Measurements from ENCODE around the gene SWSAP1. TPM values are rescaled to one million over a fixed set of nuclear protein-coding genes. Genes with fewer than 3 reads are reported as not detected.

The SWSAP1 gene
- total and polyA plus RNA-seq, 12 donors = 0.53 to 3.1 (median 1.7) TPM

- peaks cover 0 to 8% (median 0%) of the 10 kb centered on the region in 9 donors for H3K36me3 ChIP-seq
- H3K4me3 ChIP-seq = peak overlapping the region; percentile 41 to 63 (median 56)
- intact Hi-C loops (cut with DNase I) = loop anchor here in 8 of 10 donors (5.0 to 10.0 kb wide), 6 partner anchors 39 to 99 kb away; partner anchors contain the start of genes ODAD3 (in 6 of the 8), PRKCSH (in 6 of the 8), ELAVL3 (in 1 of the 8) and TSPAN16 (in 1 of the 8)
- 1 to 2% methylated on average over 65 of the region's 65 CpGs for WGBS, 2 donors
- H3K9me3 ChIP-seq = no peaks in the 10 kb centered on the region
- peak overlapping the region in 2 of 10 donors; percentile 46 to 67 for H3K27ac ChIP-seq
- DNase-seq = peak; percentile 45 to 58
- peak; percentile 37 to 80 (median 64) for TF ChIP-seq CTCF (IDR thresholded peaks at IDR 0.05)
- peaks cover 17 to 58% (median 35%) of the 10 kb centered on the region in 9 donors for H3K4me1 ChIP-seq
- peaks cover 0 to 24% (median 9%) of the 10 kb centered on the region in 7 donors for H3K27me3 ChIP-seq
- ATAC-seq = peak in 3 of 8 donors; percentile 4 to 25 (median 18)
Observed at GRCh38 chr19:11382898-11383705, 8.6 kb downstream of the SWSAP1 start.

- no peak for TF ChIP-seq CTCF (IDR thresholded peaks at IDR 0.05)
- DNase-seq = no peak
- peak overlapping the region in 6 of 10 donors; percentile 43 to 69 (median 61) for H3K27ac ChIP-seq
- WGBS, 2 donors = 2% methylated on average over 9 of the region's 9 CpGs
- H3K27me3 ChIP-seq = peaks cover 0 to 24% (median 9%) of the 10 kb centered on the region in 7 donors
- peaks cover 17 to 53% (median 35%) of the 10 kb centered on the region in 9 donors for H3K4me1 ChIP-seq
- H3K36me3 ChIP-seq = peaks cover 0 to 2% (median 0%) of the 10 kb centered on the region in 9 donors
- peak in 1 of 8 donors; percentile 9 for ATAC-seq
- H3K9me3 ChIP-seq = no peaks in the 10 kb centered on the region
- intact Hi-C loops (cut with DNase I) = loop anchor here in 8 of 10 donors (5.0 to 10.0 kb wide), 6 partner anchors 39 to 99 kb away; partner anchors contain the start of genes ODAD3 (in 6 of the 8), PRKCSH (in 6 of the 8), ELAVL3 (in 1 of the 8) and TSPAN16 (in 1 of the 8)
- peak overlapping the region; percentile 41 to 63 (median 56) for H3K4me3 ChIP-seq
Observed at GRCh38 chr19:11383706-11384048, 9.2 kb downstream of the SWSAP1 start.

- intact Hi-C loops (cut with DNase I) = loop anchor here in 8 of 10 donors (5.0 to 10.0 kb wide), 6 partner anchors 38 to 98 kb away; partner anchors contain the start of genes ODAD3 (in 6 of the 8), PRKCSH (in 6 of the 8), ELAVL3 (in 1 of the 8) and TSPAN16 (in 1 of the 8)
Observed at GRCh38 chr19:11384778-11385129, 10.3 kb downstream of the SWSAP1 start.

More at GRCh38 chr19:11384778-11385129, 10.3 kb downstream of the SWSAP1 start:
- H3K4me3 ChIP-seq = no peak overlapping the region
- no peaks in the 10 kb centered on the region for H3K36me3 ChIP-seq
- WGBS, 2 donors = 82 to 84% methylated on average over 5 of the region's 5 CpGs
- no peak for TF ChIP-seq CTCF (IDR thresholded peaks at IDR 0.05)
- DNase-seq (no peak), ATAC-seq (no peak)
- no peak overlapping the region for H3K27ac ChIP-seq
- peaks cover 0 to 24% (median 9%) of the 10 kb centered on the region in 7 donors for H3K27me3 ChIP-seq
- H3K4me1 ChIP-seq = peaks cover 17 to 51% (median 35%) of the 10 kb centered on the region in 9 donors
- no peaks in the 10 kb centered on the region for H3K9me3 ChIP-seq
